ENCODE results near the gene LGALS3BP.

The LGALS3BP gene

GRCh38 chr17:78998311-78999055 is 18.8 kb upstream of the LGALS3BP start:
- no peak for DNase-seq

GRCh38 chr17:78997881-78998280 is 18.2 kb upstream of the LGALS3BP start:
- DNase-seq, result no peak

GRCh38 chr17:78997231-78997741 is 17.6 kb upstream of the LGALS3BP start:
- no peak for DNase-seq

GRCh38 chr17:78996781-78997201 is 17.1 kb upstream of the LGALS3BP start:
- DNase-seq, result no peak

GRCh38 chr17:78995761-78996451 is 16.2 kb upstream of the LGALS3BP start:
- DNase-seq, result no peak

- no peak for DNase-seq
Measured at GRCh38 chr17:78995022-78995760, 15.5 kb upstream of the LGALS3BP start.

GRCh38 chr17:78993981-78994671 is 14.4 kb upstream of the LGALS3BP start:
- DNase-seq, result no peak

- no peak for DNase-seq
Measured at GRCh38 chr17:78993241-78993956, 13.7 kb upstream of the LGALS3BP start.

GRCh38 chr17:78992542-78993212 is 13.0 kb upstream of the LGALS3BP start:
- no peak for DNase-seq

GRCh38 chr17:78991906-78992532 is 12.3 kb upstream of the LGALS3BP start:
- DNase-seq, result no peak

GRCh38 chr17:78991017-78991738 is 11.5 kb upstream of the LGALS3BP start:
- no peak for DNase-seq

- DNase-seq, result no peak
Measured at GRCh38 chr17:78990349-78991016, 10.8 kb upstream of the LGALS3BP start.

GRCh38 chr17:78988152-78988551 is 8.4 kb upstream of the LGALS3BP start:
- no peak for DNase-seq

GRCh38 chr17:78986649-78987328 is 7.1 kb upstream of the LGALS3BP start:
- no peak for DNase-seq

- no peak for DNase-seq
Measured at GRCh38 chr17:78986048-78986648, 6.4 kb upstream of the LGALS3BP start.

- no peak for DNase-seq
Measured at GRCh38 chr17:78985395-78985794, 5.7 kb upstream of the LGALS3BP start.

GRCh38 chr17:78981010-78981888 is 1.5 kb upstream of the LGALS3BP start:
- DNase-seq, result no peak

- no peak for DNase-seq
Measured at GRCh38 chr17:78980624-78980972, 875 bp upstream of the LGALS3BP start.

Measured in activated gamma-delta T cell (primary cell).